HEK293 (cell line): ENCODE measurements around the gene CCDC136.

Source experiments
- CTCF ChIA-PET: fragments of 350-600 bp; formaldehyde crosslinking; extraction: SDS; loops from one replicate; lab custom pipeline; 2021; ENCODE audit warnings: antibody characterized with exemption; lab: Yijun Ruan, JAX
- POLR2A ChIA-PET: fragments of 300-600 bp; formaldehyde crosslinking; extraction: SDS; loops from one replicate; lab custom pipeline; 2020; ENCODE audit warnings: antibody characterized with exemption, inconsistent platforms; lab: Yijun Ruan, JAX
- H3K27ac ChIP-seq: fragments of 200-500 bp; sonication (Bioruptor generic); 2 replicates; pipeline ENCODE4 v1.5.1; 2014; ENCODE audit warnings: low read depth, low read length, control low read depth, inconsistent platforms; ENCODE audit errors: extremely low read depth
- H3K36me3 ChIP-seq, 2 experiments: fragments of 200-500 bp in 1 of 2; sonication (Bioruptor generic) in 1 of 2; 1 replicate in 1 of 2; 2 replicates in 1 of 2; pipeline ENCODE4 v1.5.1; 2014 to 2017; ENCODE audit warnings: inconsistent platforms in 2 of 2, low read length in 2 of 2; ENCODE audit not compliant: control insufficient read depth in 2 of 2, insufficient read depth in 1 of 2
- H3K4me1 ChIP-seq: fragments of 200-500 bp; sonication (Bioruptor generic); 2 replicates; pipeline ENCODE4 v1.5.1; 2014; ENCODE audit warnings: mild to moderate bottlenecking, low read length, inconsistent platforms; ENCODE audit not compliant: control insufficient read depth, insufficient read depth
- H3K4me3 ChIP-seq: 2 replicates; pipeline ENCODE4 v1.5.1; 2011; ENCODE audit warnings: low read depth, mild to moderate bottlenecking, control low read depth, low read length, moderate library complexity
- H3K9me3 ChIP-seq: fragments of 200-500 bp; sonication (Bioruptor generic); 2 replicates; pipeline ENCODE4 v1.5.1; 2014; ENCODE audit warnings: low read depth, low read length, inconsistent platforms; ENCODE audit not compliant: control insufficient read depth, insufficient read depth
- ATF2 ChIP-seq: fragments of 450-650 bp; formaldehyde crosslinking; IDR thresholded peaks from 2 replicates; pipeline ENCODE4 v1.5.1; 2016; ENCODE audit warnings: missing biosample characterization, missing genetic modification characterization, low read depth
- HOXC10 ChIP-seq: sonication (generic); formaldehyde crosslinking; IDR thresholded peaks from 2 replicates; pipeline ENCODE4 v1.8.1; 2023; ENCODE audit warnings: mild to moderate bottlenecking, missing genetic modification reagents
- MEIS1 ChIP-seq: sonication (generic); formaldehyde crosslinking; IDR thresholded peaks from 2 replicates; pipeline ENCODE4 v1.8.1; 2022; ENCODE audit warnings: missing genetic modification reagents, mild to moderate bottlenecking, borderline replicate concordance
- RBAK ChIP-seq: fragments of 450-650 bp; formaldehyde crosslinking; IDR thresholded peaks from 2 replicates; pipeline ENCODE4 v1.5.1; 2016; ENCODE audit warnings: missing biosample characterization, missing genetic modification characterization
- REST ChIP-seq: fragments of 450-650 bp; formaldehyde crosslinking; IDR thresholded peaks from 2 replicates; pipeline ENCODE4 v1.5.1; 2016; ENCODE audit warnings: missing biosample characterization, missing genetic modification characterization
- ZBTB1 ChIP-seq: fragments of 450-650 bp; formaldehyde crosslinking; IDR thresholded peaks from 2 replicates; pipeline ENCODE4 v1.5.1; 2016; ENCODE audit warnings: missing biosample characterization, missing genetic modification characterization
- ZBTB8A ChIP-seq: fragments of 450-650 bp; formaldehyde crosslinking; IDR thresholded peaks from 2 replicates; pipeline ENCODE4 v1.5.1; 2016; ENCODE audit warnings: missing biosample characterization, missing genetic modification characterization
- ZNF510 ChIP-seq: fragments of 450-650 bp; formaldehyde crosslinking; IDR thresholded peaks from 2 replicates; pipeline ENCODE4 v1.5.1; 2018; ENCODE audit warnings: mild to moderate bottlenecking, missing genetic modification characterization, missing biosample characterization; ENCODE audit not compliant: insufficient replicate concordance
- ZNF514 ChIP-seq: fragments of 450-650 bp; formaldehyde crosslinking; IDR thresholded peaks from 2 replicates; pipeline ENCODE4 v1.5.1; 2016; ENCODE audit warnings: missing biosample characterization, missing genetic modification characterization
- ZNF624 ChIP-seq: fragments of 450-650 bp; formaldehyde crosslinking; IDR thresholded peaks from 2 replicates; pipeline ENCODE4 v1.5.1; 2017; ENCODE audit warnings: missing biosample characterization, missing genetic modification characterization
- ZNF677 ChIP-seq: fragments of 450-650 bp; IDR thresholded peaks from 2 replicates; pipeline ENCODE4 v1.5.0; 2018; ENCODE audit warnings: missing biosample characterization, mild to moderate bottlenecking, missing genetic modification characterization, moderate library complexity
- ZNF776 ChIP-seq: fragments of 450-650 bp; formaldehyde crosslinking; IDR thresholded peaks from 2 replicates; pipeline ENCODE4 v1.5.0; 2017; ENCODE audit warnings: missing biosample characterization, missing genetic modification characterization, borderline replicate concordance
- ZNF792 ChIP-seq: fragments of 450-650 bp; formaldehyde crosslinking; IDR thresholded peaks from 2 replicates; pipeline ENCODE4 v1.5.1; 2016; ENCODE audit warnings: missing biosample characterization, missing genetic modification characterization
- ZSCAN16 ChIP-seq: fragments of 450-650 bp; formaldehyde crosslinking; IDR thresholded peaks from 2 replicates; pipeline ENCODE4 v1.5.1; 2016; ENCODE audit warnings: missing biosample characterization, missing genetic modification characterization
- TF ChIP-seq, protein P1 (sequence below): fragments of 450-650 bp; formaldehyde crosslinking; IDR thresholded peaks from 2 replicates; pipeline ENCODE4 v1.5.1; 2016; ENCODE audit warnings: missing biosample characterization, missing genetic modification characterization, borderline replicate concordance
- TF ChIP-seq, protein P2 (sequence below): fragments of 450-650 bp; formaldehyde crosslinking; IDR thresholded peaks from 2 replicates; pipeline ENCODE4 v1.5.1; 2016; ENCODE audit warnings: missing biosample characterization, missing genetic modification characterization

The CCDC136 gene

GRCh38 chr7:128800567-128800966 is 8.8 kb downstream of the CCDC136 start (continued):
- TF ChIP-seq HOXC10 (no peak), REST (no peak), ZBTB1 (tag by site-specific recombination) (no peak), ZSCAN16 (tag by site-specific recombination) (no peak), ZNF792 (tag by site-specific recombination) (no peak), ZNF776 (tag by site-specific recombination) (no peak), MEIS1 (CRISPR knock-in tag) (no peak)
- TF ChIP-seq, protein P1, sequence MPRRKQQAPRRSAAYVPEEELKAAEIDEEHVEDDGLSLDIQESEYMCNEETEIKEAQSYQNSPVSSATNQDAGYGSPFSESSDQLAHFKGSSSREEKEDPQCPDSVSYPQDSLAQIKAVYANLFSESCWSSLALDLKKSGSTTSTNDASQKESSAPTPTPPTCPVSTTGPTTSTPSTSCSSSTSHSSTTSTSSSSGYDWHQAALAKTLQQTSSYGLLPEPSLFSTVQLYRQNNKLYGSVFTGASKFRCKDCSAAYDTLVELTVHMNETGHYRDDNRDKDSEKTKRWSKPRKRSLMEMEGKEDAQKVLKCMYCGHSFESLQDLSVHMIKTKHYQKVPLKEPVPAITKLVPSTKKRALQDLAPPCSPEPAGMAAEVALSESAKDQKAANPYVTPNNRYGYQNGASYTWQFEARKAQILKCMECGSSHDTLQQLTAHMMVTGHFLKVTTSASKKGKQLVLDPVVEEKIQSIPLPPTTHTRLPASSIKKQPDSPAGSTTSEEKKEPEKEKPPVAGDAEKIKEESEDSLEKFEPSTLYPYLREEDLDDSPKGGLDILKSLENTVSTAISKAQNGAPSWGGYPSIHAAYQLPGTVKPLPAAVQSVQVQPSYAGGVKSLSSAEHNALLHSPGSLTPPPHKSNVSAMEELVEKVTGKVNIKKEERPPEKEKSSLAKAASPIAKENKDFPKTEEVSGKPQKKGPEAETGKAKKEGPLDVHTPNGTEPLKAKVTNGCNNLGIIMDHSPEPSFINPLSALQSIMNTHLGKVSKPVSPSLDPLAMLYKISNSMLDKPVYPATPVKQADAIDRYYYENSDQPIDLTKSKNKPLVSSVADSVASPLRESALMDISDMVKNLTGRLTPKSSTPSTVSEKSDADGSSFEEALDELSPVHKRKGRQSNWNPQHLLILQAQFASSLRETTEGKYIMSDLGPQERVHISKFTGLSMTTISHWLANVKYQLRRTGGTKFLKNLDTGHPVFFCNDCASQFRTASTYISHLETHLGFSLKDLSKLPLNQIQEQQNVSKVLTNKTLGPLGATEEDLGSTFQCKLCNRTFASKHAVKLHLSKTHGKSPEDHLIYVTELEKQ: no peak
- TF ChIP-seq, protein P2, sequence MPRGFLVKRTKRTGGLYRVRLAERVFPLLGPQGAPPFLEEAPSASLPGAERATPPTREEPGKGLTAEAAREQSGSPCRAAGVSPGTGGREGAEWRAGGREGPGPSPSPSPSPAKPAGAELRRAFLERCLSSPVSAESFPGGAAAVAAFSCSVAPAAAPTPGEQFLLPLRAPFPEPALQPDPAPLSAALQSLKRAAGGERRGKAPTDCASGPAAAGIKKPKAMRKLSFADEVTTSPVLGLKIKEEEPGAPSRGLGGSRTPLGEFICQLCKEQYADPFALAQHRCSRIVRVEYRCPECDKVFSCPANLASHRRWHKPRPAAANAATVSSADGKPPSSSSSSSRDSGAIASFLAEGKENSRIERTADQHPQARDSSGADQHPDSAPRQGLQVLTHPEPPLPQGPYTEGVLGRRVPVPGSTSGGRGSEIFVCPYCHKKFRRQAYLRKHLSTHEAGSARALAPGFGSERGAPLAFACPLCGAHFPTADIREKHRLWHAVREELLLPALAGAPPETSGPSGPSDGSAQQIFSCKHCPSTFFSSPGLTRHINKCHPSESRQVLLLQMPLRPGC: no peak

DNA sequence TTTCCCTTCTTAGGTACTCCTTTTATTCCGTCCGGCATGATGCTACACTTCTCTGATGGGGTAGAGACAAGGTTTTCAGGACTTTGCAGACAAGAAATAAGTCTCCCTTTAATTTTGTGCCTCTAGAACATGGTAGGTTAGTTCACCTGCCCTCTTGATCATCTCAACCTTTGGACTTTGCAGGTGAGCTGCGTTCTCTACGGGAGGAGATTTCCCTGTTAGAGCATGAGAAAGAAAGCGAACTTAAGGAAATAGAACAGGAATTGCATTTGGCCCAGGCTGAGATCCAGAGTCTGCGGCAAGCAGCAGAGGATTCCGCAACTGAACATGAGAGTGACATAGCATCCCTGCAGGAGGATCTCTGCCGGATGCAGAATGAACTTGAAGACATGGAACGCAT is 9.2 kb downstream of the CCDC136 start:
- Histone ChIP-seq H3K27ac (no peak overlapping the region), H3K36me3 (peaks cover 8 to 35% of the 10 kb centered on the region in 2 experiments; a peak in 2 of 3 replicates), H3K4me1 (no peaks in the 10 kb centered on the region), H3K9me3 (no peaks in the 10 kb centered on the region), H3K4me3 (no peak overlapping the region)
- ChIA-PET POLR2A (interaction anchor here (0.6 kb wide), 1 partner anchor 53 kb away, joined by 3 read pairs; no protein-coding TSS in a partner anchor), CTCF (interaction anchor here (0.6 kb wide), 1 partner anchor 367 kb away, joined by 3 read pairs; no protein-coding TSS in a partner anchor)
- TF ChIP-seq ZNF510: no peak
- no peak for TF ChIP-seq ZBTB8A (tag by site-specific recombination)
- TF ChIP-seq RBAK (tag by site-specific recombination): no peak
- no peak for TF ChIP-seq ZNF624
- TF ChIP-seq ZNF677: no peak
- TF ChIP-seq ZNF514 (tag by site-specific recombination): no peak
- TF ChIP-seq ATF2 (tag by site-specific recombination): no peak
